SK-N-SH (cell line): ENCODE measurements around the gene SLC6A9.

ENCODE experiments used
- ELF1 ChIP-seq: IDR thresholded peaks from 2 replicates; pipeline ENCODE4 v1.4.0; 2012
- FOSL2 ChIP-seq: IDR thresholded peaks from 2 replicates; pipeline ENCODE4 v1.4.0; 2012; ENCODE audit warnings: low read depth, mild to moderate bottlenecking, moderate library complexity, borderline replicate concordance
- GATA2 ChIP-seq: sonication (generic); formaldehyde crosslinking; IDR thresholded peaks from 2 replicates; pipeline ENCODE4 v1.5.0; 2020; ENCODE audit warnings: mild to moderate bottlenecking, missing genetic modification reagents
- POLR2AphosphoS5 ChIP-seq: IDR thresholded peaks from 2 replicates; pipeline ENCODE4 v1.6.1; 2012; ENCODE audit warnings: low read depth, low read length
- RCOR1 ChIP-seq: fragments of 150-350 bp; IDR thresholded peaks from 2 replicates; pipeline ENCODE4 v1.6.1; 2017; ENCODE audit warnings: antibody characterized with exemption, low read length
- SIN3A ChIP-seq: IDR thresholded peaks from 2 replicates; pipeline ENCODE4 v1.6.1; 2012; ENCODE audit warnings: low read depth, mild to moderate bottlenecking, low read length, moderate library complexity, borderline replicate concordance
- TAF1 ChIP-seq: IDR thresholded peaks from 2 replicates; pipeline ENCODE4 v1.6.1; 2012; ENCODE audit warnings: low read depth, mild to moderate bottlenecking, low read length, moderate library complexity, borderline replicate concordance
- TCF12 ChIP-seq: IDR thresholded peaks from 2 replicates; pipeline ENCODE4 v1.4.0; 2012
- TEAD4 ChIP-seq: IDR thresholded peaks from 2 replicates; pipeline ENCODE4 v1.4.0; 2012; ENCODE audit warnings: mild to moderate bottlenecking, borderline replicate concordance; ENCODE audit not compliant: insufficient read depth
- YY1 ChIP-seq: IDR thresholded peaks from 2 replicates; pipeline ENCODE4 v1.4.0; 2012; ENCODE audit warnings: low read depth, mild to moderate bottlenecking
- TF ChIP-seq, protein P1 (sequence below): fragments of 200-600 bp; sonication (generic); IDR thresholded peaks from 2 replicates; pipeline ENCODE4 v1.6.1; 2017; ENCODE audit warnings: antibody characterized with exemption, mild to moderate bottlenecking, moderate library complexity
- TF ChIP-seq, protein P2 (sequence below): IDR thresholded peaks from 2 replicates; pipeline ENCODE4; 2012
- TF ChIP-seq, protein P3 (sequence below): fragments of 150-350 bp; IDR thresholded peaks from 2 replicates; pipeline ENCODE4 v1.6.1; 2017; ENCODE audit warnings: antibody characterized with exemption, low read length, low read depth, borderline replicate concordance

DNA sequence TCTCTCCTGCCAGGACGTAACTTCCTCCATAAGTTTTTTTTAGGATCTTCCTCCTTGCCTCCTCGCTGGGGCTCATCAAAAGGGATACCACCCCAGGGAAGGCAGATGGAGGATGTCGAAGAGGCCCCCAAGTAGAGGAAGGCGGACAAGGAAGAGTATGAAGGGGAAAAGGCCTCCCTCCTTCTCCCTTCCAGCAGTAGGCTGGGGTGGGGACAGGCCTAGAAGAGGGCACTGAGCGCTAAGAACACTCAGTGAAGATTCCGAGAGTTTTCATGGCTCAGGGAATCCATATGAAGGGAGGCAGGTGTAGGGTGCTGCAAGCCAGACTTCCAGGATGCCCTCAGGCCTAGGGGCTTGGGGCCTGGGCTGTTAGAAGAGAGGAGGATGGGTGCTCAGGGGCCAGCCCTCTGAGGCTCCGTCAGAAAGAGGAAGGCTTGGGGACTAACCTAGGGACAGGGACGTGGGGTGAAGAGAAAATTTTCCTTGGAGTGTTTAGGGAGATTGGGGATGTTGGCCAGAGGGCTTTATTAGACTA lies 1.8 kb upstream of the SLC6A9 start:
- TF ChIP-seq SIN3A, result no peak
- no peak for TF ChIP-seq FOSL2
- TF ChIP-seq, protein P1, sequence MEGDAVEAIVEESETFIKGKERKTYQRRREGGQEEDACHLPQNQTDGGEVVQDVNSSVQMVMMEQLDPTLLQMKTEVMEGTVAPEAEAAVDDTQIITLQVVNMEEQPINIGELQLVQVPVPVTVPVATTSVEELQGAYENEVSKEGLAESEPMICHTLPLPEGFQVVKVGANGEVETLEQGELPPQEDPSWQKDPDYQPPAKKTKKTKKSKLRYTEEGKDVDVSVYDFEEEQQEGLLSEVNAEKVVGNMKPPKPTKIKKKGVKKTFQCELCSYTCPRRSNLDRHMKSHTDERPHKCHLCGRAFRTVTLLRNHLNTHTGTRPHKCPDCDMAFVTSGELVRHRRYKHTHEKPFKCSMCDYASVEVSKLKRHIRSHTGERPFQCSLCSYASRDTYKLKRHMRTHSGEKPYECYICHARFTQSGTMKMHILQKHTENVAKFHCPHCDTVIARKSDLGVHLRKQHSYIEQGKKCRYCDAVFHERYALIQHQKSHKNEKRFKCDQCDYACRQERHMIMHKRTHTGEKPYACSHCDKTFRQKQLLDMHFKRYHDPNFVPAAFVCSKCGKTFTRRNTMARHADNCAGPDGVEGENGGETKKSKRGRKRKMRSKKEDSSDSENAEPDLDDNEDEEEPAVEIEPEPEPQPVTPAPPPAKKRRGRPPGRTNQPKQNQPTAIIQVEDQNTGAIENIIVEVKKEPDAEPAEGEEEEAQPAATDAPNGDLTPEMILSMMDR, result no peak
- TF ChIP-seq POLR2AphosphoS5, result no peak
- no peak for TF ChIP-seq TAF1
- no peak for TF ChIP-seq YY1
- TF ChIP-seq TEAD4, result no peak
- TF ChIP-seq ELF1, result no peak
- TF ChIP-seq, protein P2, sequence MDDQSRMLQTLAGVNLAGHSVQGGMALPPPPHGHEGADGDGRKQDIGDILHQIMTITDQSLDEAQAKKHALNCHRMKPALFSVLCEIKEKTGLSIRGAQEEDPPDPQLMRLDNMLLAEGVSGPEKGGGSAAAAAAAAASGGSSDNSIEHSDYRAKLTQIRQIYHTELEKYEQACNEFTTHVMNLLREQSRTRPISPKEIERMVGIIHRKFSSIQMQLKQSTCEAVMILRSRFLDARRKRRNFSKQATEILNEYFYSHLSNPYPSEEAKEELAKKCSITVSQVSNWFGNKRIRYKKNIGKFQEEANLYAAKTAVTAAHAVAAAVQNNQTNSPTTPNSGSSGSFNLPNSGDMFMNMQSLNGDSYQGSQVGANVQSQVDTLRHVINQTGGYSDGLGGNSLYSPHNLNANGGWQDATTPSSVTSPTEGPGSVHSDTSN, result no peak
- TF ChIP-seq GATA2 (CRISPR knock-in tag), result no peak
- no peak for TF ChIP-seq TCF12
- no peak for TF ChIP-seq RCOR1
- TF ChIP-seq, protein P3, sequence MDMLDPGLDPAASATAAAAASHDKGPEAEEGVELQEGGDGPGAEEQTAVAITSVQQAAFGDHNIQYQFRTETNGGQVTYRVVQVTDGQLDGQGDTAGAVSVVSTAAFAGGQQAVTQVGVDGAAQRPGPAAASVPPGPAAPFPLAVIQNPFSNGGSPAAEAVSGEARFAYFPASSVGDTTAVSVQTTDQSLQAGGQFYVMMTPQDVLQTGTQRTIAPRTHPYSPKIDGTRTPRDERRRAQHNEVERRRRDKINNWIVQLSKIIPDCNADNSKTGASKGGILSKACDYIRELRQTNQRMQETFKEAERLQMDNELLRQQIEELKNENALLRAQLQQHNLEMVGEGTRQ, result no peak
